H9 (cell line): ENCODE results near the gene NPAS3. TPM values are rescaled to one million over a fixed set of nuclear protein-coding genes. Genes with fewer than 3 reads are reported as not detected.

ENCODE experiments used
- DNase-seq: peaks from one replicate; pipeline ENCODE4 v3.0.0-alpha.2; 2017
- H2AFZ ChIP-seq: one replicate; pipeline ENCODE4 v1.6.1; 2013; ENCODE audit warnings: mild to moderate bottlenecking, low read length, control low read depth, moderate library complexity
- H2AK5ac ChIP-seq: 2 replicates; pipeline ENCODE4 v1.6.1; 2013; ENCODE audit warnings: low read length, control low read depth, mixed read lengths; ENCODE audit not compliant: insufficient read length
- H2BK120ac ChIP-seq: one replicate; pipeline ENCODE4 v1.6.1; 2013; ENCODE audit warnings: low read depth, mild to moderate bottlenecking, low read length, control low read depth, inconsistent platforms; ENCODE audit not compliant: poor library complexity, severe bottlenecking
- H2BK12ac ChIP-seq: 2 replicates; pipeline ENCODE4 v1.6.1; 2013; ENCODE audit warnings: low read length, control low read depth, mixed read lengths, low read depth; ENCODE audit not compliant: insufficient read length
- H2BK15ac ChIP-seq: 2 replicates; pipeline ENCODE4 v1.6.1; 2013; ENCODE audit warnings: low read depth, low read length, control low read depth
- H2BK20ac ChIP-seq: one replicate; pipeline ENCODE4 v1.6.1; 2013; ENCODE audit warnings: low read depth, mild to moderate bottlenecking, low read length, control low read depth, inconsistent platforms; ENCODE audit not compliant: poor library complexity, severe bottlenecking
- H2BK5ac ChIP-seq: 2 replicates; pipeline ENCODE4 v1.6.1; 2013; ENCODE audit warnings: low read length, control low read depth, mixed read lengths; ENCODE audit not compliant: insufficient read length
- H3K14ac ChIP-seq: 2 replicates; pipeline ENCODE4 v1.6.1; 2013; ENCODE audit warnings: low read length, control low read depth; ENCODE audit not compliant: insufficient read depth
- H3K18ac ChIP-seq: 2 replicates; pipeline ENCODE4 v1.6.1; 2013; ENCODE audit warnings: low read depth, mild to moderate bottlenecking, mixed read lengths, low read length, control low read depth; ENCODE audit not compliant: insufficient read length
- H3K23ac ChIP-seq: 2 replicates; pipeline ENCODE4 v1.6.1; 2013; ENCODE audit warnings: low read length, control low read depth, mixed read lengths, low read depth; ENCODE audit not compliant: insufficient read length
- H3K23me2 ChIP-seq: 2 replicates; pipeline ENCODE4 v1.6.1; 2013; ENCODE audit warnings: low read depth, mild to moderate bottlenecking, mixed read lengths, low read length, control low read depth; ENCODE audit not compliant: insufficient read length, poor library complexity, severe bottlenecking
- H3K27ac ChIP-seq: 2 replicates; pipeline ENCODE4 v1.5.1; 2013; ENCODE audit warnings: low read length, control low read depth, mixed read lengths, low read depth; ENCODE audit not compliant: insufficient read length
- H3K27me3 ChIP-seq: 2 replicates; pipeline ENCODE4 v1.6.1; 2013; ENCODE audit warnings: low read length, control low read depth, inconsistent platforms; ENCODE audit not compliant: insufficient read depth
- H3K4ac ChIP-seq: 2 replicates; pipeline ENCODE4 v1.6.1; 2013; ENCODE audit warnings: low read depth, mild to moderate bottlenecking, control low read depth, inconsistent platforms, low read length, moderate library complexity
- H3K4me1 ChIP-seq: 2 replicates; pipeline ENCODE4 v1.6.1; 2013; ENCODE audit warnings: low read length, control low read depth, inconsistent platforms; ENCODE audit not compliant: insufficient read depth
- H3K4me2 ChIP-seq: 2 replicates; pipeline ENCODE4 v1.6.1; 2013; ENCODE audit warnings: low read length, control low read depth, mixed read lengths; ENCODE audit not compliant: insufficient read length, insufficient read depth
- H3K56ac ChIP-seq: 2 replicates; pipeline ENCODE4 v1.6.1; 2013; ENCODE audit warnings: low read depth, mild to moderate bottlenecking, mixed read lengths, low read length, control low read depth; ENCODE audit not compliant: insufficient read length
- H3K79me1 ChIP-seq: 2 replicates; pipeline ENCODE4 v1.6.1; 2013; ENCODE audit warnings: low read depth, mild to moderate bottlenecking, moderate library complexity, low read length, control low read depth, inconsistent platforms; ENCODE audit not compliant: insufficient read depth, poor library complexity, severe bottlenecking
- H3K79me2 ChIP-seq: 2 replicates; pipeline ENCODE4 v1.6.1; 2013; ENCODE audit warnings: low read length, control low read depth, inconsistent platforms; ENCODE audit not compliant: insufficient read depth
- H3K9ac ChIP-seq: 2 replicates; pipeline ENCODE4 v1.6.1; 2013; ENCODE audit warnings: low read length, control low read depth, mixed read lengths; ENCODE audit not compliant: insufficient read length; ENCODE audit errors: extremely low read depth
- H3K9me3 ChIP-seq: one replicate; pipeline ENCODE4 v1.6.1; 2013; ENCODE audit warnings: low read depth, low read length, inconsistent platforms; ENCODE audit not compliant: control insufficient read depth
- H3T11ph ChIP-seq: one replicate; pipeline ENCODE4 v1.6.1; 2013; ENCODE audit warnings: mild to moderate bottlenecking, low read length, control low read depth, inconsistent platforms
- H4K20me1 ChIP-seq: one replicate; pipeline ENCODE4 v1.6.1; 2013; ENCODE audit not compliant: control insufficient read depth, insufficient read length, insufficient read depth
- H4K5ac ChIP-seq: 2 replicates; pipeline ENCODE4 v1.6.1; 2013; ENCODE audit warnings: low read depth, mild to moderate bottlenecking, mixed read lengths, low read length, control low read depth; ENCODE audit not compliant: insufficient read length
- H4K8ac ChIP-seq: replicated peaks from 2 replicates; pipeline ENCODE4 v1.6.1; 2013; ENCODE audit warnings: low read length, control low read depth, mixed read lengths, low read depth; ENCODE audit not compliant: insufficient read length
- H4K91ac ChIP-seq: 2 replicates; pipeline ENCODE4 v1.6.1; 2013; ENCODE audit warnings: low read depth, mild to moderate bottlenecking, moderate library complexity, mixed read lengths, low read length, control low read depth; ENCODE audit not compliant: insufficient read length
- H3K27ac Mint-ChIP-seq, 3 experiments: 2 replicates in 2 of 3; 3 replicates in 1 of 3; pipeline ENCODE4 v1.8.0; 2020 to 2021; ENCODE audit warnings: mixed read lengths in 3 of 3, mild to moderate bottlenecking in 1 of 3, moderate library complexity in 1 of 3
- H3K27me3 Mint-ChIP-seq: 2 replicates; pipeline ENCODE4 v1.8.0; 2021; ENCODE audit warnings: low read depth, mild to moderate bottlenecking, moderate library complexity, mixed read lengths
- H3K36me3 Mint-ChIP-seq, 3 experiments: 2 replicates in 2 of 3; 3 replicates in 1 of 3; pipeline ENCODE4 v1.8.0; 2020 to 2021; ENCODE audit warnings: low read depth in 3 of 3, mixed read lengths in 3 of 3; ENCODE audit not compliant: insufficient read depth in 1 of 3
- H3K4me1 Mint-ChIP-seq, 2 experiments: 2 replicates each; pipeline ENCODE4 v1.8.0; 2020; ENCODE audit warnings: mixed read lengths in 2 of 2
- H3K4me3 Mint-ChIP-seq, 2 experiments: 2 replicates in 1 of 2; 3 replicates in 1 of 2; pipeline ENCODE4 v1.8.0; 2020 to 2021; ENCODE audit warnings: mild to moderate bottlenecking in 2 of 2, mixed read lengths in 2 of 2, moderate library complexity in 1 of 2
- H3K9me3 Mint-ChIP-seq, 2 experiments: 2 replicates in 1 of 2; 3 replicates in 1 of 2; pipeline ENCODE4 v1.8.0; 2020; ENCODE audit warnings: mild to moderate bottlenecking in 2 of 2, mixed read lengths in 2 of 2, moderate library complexity in 1 of 2
- WGBS: extraction: QIAGEN DNeasy Blood & Tissue Kit; methylation state at CpG from one replicate; pipeline ENCODE4 v1.1.7; 2013; ENCODE audit warnings: missing lambda C conversion rate, low lambda C conversion rate, mixed read lengths; ENCODE audit not compliant: insufficient read length; ENCODE audit errors: extremely low coverage; 5-methylcytosine and 5-hydroxymethylcytosine counted together
- total RNA-seq: library from RNA; stranded (reverse); gene quantifications from 2 replicates; pipeline ENCODE4 v1.2.1, GENCODE V29; 2021
- TF ChIP-seq, protein P1 (sequence below): fragments of 200-600 bp; sonication (generic); conservative IDR thresholded peaks from 3 replicates; pipeline ENCODE4 v1.8.0; 2021; ENCODE audit warnings: antibody characterized with exemption, mild to moderate bottlenecking

The NPAS3 gene
- total RNA-seq, 1 experiment from 2014 or later, result 0.17 TPM

GRCh38 chr14:33556382-33557121 lies 617.9 kb downstream of the NPAS3 start:
- Histone ChIP-seq H4K20me1 (no peaks in the 10 kb centered on the region), H3K14ac (no peak overlapping the region), H3K9ac (no peak overlapping the region), H2BK15ac (no peak overlapping the region), H3K79me2 (no peaks in the 10 kb centered on the region), H4K91ac (no peak overlapping the region), H4K5ac (no peak overlapping the region), H2BK20ac (no peak overlapping the region), H2AK5ac (no peak overlapping the region), H2BK120ac (no peak overlapping the region), H3K23me2 (no peaks in the 10 kb centered on the region), H3K56ac (no peak overlapping the region), H3K9me3 (no peaks in the 10 kb centered on the region), H3K23ac (no peak overlapping the region), H4K8ac (no peak overlapping the region), H3K27ac (no peak overlapping the region), H3K4me2 (no peak overlapping the region), H3T11ph (no peak overlapping the region), H2BK12ac (no peak overlapping the region), H2AFZ (no peak overlapping the region), H3K27me3 (no peaks in the 10 kb centered on the region), H2BK5ac (no peak overlapping the region), H3K18ac (no peak overlapping the region), H3K4ac (no peak overlapping the region), H3K79me1 (no peaks in the 10 kb centered on the region), H3K4me1 (0 out of 2 replicates have a peak, but pooled peaks cover 2% of the 10 kb centered on the region)
- no CpG with 5 or more reads among the region's 2 CpGs for WGBS
- TF ChIP-seq, protein P1, sequence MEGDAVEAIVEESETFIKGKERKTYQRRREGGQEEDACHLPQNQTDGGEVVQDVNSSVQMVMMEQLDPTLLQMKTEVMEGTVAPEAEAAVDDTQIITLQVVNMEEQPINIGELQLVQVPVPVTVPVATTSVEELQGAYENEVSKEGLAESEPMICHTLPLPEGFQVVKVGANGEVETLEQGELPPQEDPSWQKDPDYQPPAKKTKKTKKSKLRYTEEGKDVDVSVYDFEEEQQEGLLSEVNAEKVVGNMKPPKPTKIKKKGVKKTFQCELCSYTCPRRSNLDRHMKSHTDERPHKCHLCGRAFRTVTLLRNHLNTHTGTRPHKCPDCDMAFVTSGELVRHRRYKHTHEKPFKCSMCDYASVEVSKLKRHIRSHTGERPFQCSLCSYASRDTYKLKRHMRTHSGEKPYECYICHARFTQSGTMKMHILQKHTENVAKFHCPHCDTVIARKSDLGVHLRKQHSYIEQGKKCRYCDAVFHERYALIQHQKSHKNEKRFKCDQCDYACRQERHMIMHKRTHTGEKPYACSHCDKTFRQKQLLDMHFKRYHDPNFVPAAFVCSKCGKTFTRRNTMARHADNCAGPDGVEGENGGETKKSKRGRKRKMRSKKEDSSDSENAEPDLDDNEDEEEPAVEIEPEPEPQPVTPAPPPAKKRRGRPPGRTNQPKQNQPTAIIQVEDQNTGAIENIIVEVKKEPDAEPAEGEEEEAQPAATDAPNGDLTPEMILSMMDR, result no peak
- Mint-ChIP-seq H3K4me1 (peaks cover 15 to 18% of the 10 kb centered on the region in 2 experiments), H3K36me3 (no peaks in the 10 kb centered on the region), H3K27ac (no peak overlapping the region; a peak in 1 of 7 replicates), H3K9me3 (no peaks in the 10 kb centered on the region), H3K27me3 (no peaks in the 10 kb centered on the region), H3K4me3 (no peak overlapping the region; a peak in 1 of 5 replicates)
- no peak for DNase-seq
